HG03442 (cell line): ENCODE measurements around the gene TUB.

Experiments
- ATAC-seq: cut with Tn5 transposase; IDR thresholded peaks from one replicate; pipeline ENCODE4 v1.9.1; 2021; ENCODE audit warnings: mild to moderate bottlenecking, moderate library complexity; ENCODE audit not compliant: unreplicated experiment

The TUB gene

DNA sequence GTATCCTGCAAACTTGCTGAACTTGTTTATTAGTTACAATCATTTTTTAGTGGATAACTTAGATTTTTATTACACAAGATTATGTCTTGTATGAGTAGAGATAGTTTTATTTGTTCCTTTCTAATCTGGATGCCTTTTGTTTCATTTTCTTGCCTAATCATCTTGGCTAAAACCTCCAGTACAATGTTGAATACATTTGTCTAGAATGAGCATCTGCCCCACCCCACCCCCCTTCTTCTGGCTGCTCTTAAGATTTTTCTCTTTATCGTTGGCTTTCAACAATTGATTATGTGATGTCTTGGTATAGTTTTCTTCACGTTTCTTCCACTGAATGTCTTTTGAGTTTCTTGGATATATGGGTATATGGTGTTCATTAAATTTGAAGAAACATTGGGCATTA, 37.3 kb upstream of the TUB start:
- ATAC-seq = no peak

DNA sequence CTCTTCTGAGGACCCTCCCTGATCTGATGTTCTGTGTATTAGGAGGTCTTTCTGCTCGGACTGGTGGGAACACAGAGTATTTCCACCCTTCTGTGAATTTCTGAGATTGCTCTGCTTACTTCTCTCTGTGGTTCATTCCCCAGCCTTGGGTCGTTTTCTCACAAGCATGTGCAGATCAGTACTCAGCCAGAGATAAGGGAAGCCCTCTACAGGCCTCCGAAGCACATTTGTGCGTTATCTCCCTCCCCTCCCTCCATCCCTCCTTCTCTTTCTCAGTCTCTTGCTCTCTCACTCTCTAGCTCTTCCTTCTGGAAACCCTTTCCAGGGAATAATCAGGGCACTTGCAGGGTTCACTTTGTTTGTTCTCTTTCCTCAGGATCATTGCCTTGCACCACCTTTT, 35.2 kb upstream of the TUB start:
- ATAC-seq = no peak

DNA sequence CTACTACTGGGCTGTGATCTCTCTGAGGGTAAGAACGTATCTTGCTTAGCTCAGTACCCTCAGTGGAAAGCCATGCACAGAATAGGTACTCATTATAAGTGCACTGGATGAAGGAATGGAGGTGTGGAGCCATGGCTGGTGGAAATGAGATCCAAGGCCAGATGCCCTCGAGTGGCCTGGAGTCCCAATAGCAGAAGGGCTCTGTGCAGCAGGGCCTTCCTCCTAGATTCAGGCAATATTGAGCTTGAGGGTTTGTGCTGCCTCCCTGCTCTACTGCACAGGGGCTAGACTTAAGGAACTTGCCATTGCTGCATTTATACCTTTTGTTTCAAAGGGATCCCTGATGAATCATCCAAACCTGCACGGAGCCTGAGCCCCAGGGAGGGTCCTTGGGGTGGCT, 33.6 kb upstream of the TUB start:
- ATAC-seq = no peak

DNA sequence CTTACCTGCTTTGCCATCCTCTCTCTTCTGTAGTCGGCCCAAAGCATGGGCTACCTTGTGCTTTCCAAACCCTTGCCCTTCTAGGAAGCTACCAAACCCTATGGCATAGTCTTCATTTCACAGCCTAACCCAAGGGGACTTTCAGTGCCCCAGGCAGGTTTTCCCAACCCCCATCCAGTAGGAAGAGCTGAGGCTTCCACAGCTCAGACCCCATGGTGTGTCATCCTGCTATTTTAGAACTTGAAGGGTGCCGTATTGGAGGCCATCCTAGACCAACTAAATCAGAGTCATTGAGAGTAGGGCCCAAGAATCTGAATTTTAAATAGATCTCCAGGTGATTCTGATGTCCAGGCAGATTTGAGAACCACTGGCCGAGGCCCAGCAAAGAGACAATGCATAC, 31.9 kb upstream of the TUB start:
- ATAC-seq = no peak

DNA sequence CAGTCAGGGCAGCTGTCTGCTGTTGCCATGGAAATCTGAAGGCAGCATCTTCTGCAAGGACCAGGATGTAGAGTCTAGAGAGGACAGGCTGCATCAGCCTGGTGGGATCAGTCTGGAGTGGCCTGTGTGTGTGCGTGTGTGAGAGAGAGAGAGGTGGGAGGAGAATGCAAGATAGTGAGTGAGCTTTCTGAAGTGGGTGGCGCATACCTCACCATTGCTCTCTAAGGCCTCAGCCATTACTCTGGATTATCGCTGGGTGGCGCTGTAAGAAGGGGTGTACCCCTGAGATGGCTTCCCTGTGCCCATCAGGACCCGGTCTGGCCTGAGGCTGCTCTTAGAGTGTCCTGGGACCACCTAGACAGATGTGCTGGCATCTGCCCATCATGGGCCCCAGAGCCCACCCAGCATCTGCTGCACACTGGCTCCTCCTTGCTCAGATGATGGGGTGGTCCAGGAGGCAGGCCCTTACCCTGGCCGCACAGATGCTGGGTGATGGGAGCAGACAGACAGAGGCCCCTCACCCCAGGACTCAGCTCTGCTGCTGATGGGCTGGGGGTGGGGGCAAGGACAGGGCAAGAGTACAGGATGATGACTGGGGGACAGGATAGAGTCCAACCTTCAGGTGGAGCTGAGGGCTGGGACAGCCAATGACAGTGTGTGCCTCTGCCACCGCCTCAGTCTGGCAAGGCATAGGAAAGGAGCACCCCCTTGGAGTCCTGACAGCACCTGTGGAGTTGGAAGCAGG, 25.7 kb upstream of the TUB start:
- no peak for ATAC-seq

DNA sequence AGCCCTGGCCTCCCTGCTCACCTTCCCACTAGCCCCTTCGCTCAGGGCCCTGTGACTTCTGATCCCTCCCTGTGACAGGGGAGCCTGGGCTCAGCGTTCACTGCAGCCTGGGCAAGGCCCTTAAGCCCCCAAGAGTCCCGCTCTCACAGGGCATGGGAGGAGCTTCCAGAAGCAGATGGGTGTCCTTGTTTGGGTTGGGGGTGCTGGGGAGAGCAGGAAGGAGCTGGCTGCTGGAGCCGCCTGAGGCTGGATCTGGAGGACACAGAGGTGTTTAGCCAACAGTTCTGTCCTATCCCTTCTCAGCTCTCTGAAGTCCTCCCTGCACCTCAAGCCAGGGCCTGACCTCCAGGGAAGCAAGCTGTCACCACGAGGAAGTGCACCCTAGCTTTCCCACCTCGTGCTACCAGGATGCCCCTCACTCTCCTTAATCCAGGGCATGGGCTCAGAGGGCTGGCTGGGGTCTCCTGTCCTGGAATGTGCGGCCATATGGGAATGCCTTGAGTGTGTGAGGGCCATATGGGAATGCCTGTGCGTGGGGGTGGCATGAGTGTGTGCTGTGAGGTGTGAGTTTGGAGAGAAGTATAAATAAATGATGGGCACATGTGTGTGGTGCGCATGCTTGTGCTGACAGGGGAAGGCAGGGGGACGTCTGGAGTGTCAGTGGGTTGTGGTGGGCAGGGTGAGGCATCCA, 25.0 kb upstream of the TUB start:
- no peak for ATAC-seq

DNA sequence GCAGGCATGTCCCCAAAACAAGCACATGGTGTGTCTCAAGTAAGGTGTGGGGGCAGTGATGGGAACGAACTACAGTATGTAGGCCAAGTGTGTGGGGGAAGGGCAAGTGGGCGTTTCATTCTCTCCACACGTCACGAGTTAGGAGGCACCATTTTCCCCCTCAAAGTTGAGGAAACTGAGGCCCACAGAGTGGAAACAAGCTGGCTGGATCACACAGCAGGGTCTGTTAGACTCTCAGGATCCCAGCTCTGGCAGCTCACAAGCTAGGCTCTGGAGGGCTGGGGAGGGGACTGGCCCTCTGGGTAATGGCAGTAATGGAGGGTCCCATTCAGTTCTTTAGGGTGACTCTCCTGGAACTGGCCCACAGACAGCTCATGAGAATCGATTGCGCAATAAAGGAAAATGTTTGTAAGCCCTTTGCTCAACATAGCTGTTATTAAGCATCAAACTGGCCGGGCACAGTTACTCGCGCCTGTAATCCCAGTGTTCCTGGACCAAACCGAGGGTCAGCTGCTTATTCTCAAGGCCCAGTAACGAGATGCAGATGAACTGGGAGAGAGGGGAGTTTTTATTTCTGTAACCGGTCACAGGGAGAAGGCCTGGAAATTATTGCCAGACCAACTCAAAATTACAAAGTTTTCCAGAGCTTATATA, 24.1 kb upstream of the TUB start:
- no peak for ATAC-seq

DNA sequence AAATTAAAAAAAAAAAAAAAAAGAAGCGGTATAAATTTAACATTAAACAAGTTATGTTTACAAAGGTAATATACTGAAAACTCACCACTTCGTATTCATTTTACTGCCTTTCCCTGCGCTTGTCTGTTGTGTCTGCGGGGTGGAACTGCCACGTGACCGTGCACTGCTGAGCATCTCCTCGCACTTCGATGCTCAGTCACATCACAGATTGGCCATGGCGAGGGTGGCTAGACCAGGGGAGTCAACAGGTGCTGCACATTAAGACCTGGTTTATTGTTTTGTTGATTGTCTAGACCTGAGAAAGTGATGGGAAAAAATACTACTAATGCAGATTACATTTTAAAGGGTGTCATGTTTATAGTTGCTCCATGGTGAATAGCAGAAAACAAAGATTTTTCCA, 22.8 kb upstream of the TUB start:
- no peak for ATAC-seq

DNA sequence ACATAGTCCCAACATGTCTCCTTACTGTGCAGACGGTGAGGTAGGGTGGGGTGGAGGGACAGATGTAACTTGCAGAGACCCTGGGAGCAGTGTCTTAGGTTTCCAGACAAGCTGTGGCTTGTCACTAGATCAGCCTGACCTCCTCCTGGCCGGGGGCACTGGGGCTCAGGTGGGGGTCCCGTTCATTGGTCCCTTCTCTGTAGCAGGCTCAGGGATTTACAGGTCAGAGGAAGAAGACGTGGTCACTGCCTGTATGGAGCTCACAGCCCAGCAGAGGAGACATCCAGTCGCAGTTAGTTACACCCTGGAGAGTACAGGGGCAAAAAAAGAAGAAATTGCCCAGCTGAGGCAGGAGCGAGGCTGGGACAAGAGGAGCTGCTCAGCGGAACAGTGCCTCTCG, 22.0 kb upstream of the TUB start:
- no peak for ATAC-seq

DNA sequence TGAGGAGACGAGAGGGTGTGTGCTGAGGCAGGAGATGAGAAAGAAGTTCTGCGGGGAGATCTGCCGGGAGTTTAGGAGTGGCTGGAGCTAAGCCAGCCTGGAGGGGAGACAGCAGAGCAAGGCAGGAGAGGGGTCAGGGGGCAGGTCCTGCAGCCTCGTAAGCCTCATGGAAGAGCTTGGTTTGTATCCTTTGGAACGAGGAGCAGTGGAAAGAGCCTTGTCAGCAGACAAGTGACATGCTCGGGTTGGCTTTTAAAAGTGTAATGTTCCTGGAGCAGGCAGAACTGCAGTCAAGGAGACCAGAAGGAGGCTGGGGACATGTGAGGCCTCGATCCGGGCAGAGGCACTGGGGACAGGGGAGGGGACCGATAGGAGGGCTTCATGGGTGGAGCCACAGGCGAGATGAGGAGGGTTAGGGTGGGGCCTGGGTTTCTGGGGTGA, 21.4 kb upstream of the TUB start:
- ATAC-seq = no peak

DNA sequence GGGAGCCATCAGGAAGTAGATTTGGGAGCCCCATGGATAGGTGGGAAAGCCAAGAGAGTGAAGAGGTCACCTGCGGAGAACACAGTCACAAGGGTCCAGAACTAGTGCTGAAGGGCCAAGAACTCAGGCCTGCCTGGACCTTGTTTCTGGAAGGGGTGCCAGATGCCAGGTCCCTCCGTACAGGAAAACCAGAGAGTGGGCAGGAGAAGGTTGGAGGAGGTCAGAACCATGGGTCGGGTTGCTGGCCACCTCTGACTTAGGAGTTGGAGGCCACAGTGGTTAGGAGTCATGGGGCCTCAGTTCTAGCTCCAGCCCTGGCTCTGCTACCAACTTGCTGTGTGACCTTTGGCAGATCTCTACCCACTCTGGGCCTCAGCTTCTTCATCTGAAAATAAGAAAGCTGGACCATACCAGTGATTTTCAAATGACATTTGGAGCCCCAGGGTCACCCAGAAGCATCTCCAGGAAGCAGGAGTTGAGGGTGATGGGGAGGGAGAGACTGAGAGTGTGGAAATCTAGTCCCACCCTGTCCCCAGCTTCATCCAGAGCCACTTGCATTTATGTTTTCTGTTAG, 20.8 kb upstream of the TUB start:
- no peak for ATAC-seq

DNA sequence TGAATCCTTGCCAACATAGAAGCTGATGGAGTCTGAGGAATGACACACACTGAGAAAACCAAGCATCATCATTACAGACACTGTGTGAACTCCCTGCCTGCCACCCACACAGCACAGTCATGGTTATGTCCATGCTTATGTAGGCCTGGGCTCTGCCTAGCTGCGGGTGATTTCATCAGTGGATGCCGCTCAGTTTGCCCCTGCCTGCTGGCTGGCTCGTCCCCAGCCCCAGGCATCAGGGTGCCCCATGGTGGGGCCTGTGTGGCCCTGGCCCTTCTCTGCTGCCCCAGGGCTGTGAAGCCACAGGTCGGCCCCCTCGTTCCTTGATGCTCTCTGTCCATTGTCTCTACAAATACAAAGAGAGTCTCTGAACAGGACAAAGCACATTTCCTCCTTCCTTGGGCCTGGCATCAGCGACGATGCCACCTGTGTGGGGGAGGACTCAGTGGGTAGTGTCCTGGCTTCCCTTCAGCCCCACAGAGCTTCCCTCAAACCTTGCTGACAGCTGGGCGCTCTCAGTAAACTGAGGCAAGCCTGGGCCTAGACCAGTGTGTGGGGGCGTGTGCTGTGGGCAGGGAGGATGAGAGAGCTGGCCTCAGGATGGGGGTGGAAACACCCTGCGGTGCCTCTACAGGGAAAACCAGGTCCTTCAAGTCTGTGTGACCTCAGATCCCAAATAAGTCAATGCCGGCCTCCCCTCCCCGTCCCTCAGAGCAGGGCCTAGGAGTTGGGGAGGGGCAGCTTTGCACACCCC, 20.0 kb upstream of the TUB start:
- no peak for ATAC-seq

DNA sequence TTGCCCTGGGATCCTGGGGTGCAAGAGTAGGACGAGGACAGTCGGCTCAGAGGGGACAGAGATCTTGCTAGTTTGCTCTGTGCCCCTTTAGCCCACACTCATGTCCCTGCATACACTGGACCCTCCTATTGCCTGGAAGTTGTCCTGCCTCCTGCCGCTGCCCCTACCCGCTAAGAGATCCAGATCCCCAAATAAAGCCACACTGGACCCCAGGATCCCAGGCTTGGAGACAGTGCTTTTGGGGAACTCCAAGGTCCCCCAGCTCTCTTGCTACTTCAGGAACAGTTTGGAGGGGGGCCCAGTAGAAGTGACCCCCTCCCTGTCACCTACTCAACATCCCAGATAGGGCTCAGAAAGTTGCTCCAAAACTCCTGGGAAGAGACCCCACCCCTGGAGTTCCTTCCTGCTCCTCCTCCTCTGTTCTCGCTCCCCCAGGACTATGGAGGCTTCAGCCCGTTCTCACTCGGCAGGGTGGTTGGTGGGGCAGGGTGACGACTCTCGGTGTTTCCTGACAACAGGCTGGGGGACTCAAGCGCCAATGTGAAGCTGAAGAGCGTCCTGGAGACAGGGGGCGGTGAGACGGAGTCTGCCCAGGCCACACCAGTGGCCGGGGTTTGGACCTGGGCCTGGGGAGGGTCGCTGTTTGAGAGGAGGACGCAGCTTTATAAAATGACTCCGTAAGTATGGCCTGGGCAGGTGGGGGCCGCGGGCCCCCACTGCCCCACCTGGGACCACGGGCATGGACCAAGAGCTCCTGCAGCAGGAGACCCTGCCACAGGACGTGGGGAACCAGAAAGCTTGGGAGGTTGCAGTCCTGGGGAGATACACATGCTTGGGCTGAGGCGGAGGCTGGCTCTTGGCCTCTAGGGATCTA, 19.2 kb upstream of the TUB start:
- no peak for ATAC-seq

DNA sequence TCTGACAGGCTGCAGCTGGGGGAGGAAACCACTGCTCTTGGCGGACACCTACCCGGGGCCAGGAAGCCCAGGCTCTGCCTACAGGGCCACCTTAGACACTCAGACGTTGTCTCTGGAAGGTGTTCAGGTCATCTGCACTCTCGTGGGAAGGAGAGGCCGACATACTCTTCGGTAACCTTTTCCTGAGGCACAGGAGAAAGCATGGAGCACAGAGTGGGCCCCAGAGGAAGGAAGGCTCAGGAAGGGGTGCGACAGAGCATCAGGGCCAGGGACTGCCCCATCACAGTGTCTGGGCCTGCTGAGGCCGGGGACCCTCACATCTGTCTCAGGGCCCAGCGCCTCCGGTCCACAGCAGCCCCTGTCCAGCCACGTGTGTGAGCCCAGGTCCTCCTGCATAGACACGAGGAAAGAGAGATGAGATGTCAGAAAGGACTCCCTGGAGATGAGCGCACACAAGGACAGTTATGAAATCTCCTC, 18.2 kb upstream of the TUB start:
- ATAC-seq = no peak

DNA sequence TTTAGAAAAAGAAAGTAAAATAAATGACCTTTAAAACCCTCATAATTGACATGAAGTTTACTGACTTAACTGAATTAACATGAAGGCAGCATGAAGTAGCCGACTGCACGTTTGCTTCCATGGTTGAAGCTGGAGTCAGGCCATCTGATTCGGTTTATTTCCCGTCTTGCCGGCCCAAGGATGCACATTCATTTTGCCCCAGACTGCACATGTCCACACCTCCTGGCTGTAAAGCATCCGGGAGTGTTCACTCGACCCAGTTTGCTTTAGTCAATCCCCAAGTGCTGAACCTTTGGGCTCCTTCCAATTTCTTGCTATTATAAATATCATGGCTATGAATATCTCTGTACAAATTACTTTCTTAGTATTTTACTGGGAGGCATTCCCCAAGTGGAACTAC, 17.7 kb upstream of the TUB start:
- ATAC-seq = no peak

DNA sequence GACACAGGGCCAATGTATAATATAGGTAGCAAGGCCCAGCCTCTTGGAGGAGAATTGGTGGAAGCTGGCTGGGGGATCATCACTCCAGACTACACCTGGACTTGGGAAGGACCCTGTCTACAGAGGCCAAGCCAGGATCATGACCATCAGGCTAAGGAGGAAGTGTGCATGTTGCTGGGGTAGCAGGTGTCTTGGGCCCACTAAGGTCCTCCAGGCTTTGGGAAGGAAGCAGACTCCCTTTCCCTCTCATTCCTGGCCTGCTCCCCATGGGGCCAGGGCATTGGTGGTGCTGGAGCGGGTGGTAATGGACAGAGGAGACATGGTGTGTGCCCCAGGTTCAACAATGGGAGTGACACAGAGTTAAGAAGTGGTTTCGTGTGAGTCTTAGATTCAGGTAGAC, 16.0 kb upstream of the TUB start:
- no peak for ATAC-seq

DNA sequence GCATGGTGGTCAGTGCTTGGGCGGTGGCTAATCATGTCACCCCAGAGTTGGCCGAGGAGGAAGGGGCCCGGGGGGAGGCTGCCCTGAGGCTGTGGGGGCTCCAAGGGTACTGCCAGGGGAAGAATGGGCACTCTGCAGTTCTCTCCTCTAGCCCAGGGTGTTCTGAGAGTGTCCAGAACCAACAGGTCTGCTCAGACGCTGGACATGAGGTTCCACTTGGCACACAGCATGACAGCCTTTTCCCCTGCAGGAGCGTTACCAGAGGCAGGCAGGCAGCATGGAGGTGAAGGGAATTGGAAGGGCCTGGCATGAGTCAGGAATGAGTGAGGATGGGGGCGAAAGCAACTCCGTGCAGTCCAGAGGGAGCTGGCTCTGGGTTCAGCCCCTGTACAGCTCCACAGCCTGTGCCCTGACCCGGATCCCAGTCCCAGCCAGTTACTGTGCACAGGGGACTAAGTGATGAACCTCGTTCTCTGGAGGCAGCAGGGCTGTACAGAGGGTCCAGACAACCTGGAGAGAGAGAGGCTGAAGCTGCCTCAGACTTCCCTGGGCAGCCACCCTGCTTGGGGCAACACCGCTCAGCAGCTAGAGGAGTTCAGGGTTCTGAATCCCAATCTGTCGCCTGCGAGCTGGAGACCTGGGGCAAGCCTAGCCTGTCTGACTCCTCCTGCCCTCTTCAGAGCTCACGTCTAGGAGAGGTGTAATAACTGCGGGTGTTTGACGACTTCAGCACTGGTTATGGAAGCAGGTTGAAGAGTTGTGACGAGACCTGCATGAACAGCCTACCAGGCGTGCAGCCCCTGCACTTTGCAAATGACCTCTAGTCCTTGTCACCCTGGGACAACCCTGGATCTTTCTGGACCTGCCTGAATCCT, 14.7 kb upstream of the TUB start:
- ATAC-seq = no peak

DNA sequence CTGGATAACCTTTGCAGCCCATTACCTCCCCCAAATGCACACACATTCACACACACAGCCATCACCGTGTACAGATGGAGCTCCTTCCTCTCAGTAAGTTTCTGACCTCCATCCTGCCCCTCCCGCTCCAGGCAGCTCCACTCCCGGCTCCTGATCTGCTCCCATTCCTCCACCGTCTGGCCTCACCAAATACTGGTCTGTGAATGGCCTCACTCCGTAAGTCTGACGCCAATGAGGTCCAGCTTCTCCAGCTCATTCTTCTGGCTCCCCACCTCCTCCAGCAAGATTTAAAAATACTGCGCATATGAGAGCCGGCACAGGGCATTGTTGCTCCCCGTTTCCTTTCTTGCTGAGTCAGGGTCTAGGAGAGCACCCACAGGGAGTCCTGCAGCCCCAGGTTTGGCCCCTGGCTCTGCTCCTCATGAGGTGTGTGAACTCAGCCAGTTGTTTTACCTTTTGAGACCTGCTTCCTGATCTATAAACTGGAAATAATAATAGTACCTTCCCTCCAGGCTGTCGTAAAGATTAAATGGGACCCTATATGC, 14.0 kb upstream of the TUB start:
- ATAC-seq = no peak

DNA sequence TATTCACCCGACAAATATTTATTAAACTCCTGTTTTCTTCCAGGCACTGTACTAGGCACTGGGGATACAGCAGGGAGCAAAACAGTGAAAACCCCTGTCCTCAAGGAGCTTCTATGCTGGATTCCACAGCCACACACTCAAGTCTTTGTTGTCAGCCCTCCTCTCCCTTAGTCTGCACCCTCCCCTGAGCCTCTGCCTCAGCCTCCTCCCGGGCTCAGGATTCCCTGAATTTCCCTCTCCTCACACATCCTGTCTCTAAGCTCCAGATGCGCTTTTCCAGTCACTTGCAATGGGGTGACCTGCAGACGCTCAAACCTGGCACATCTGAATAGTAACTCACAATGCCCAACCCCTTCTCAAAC, 13.5 kb upstream of the TUB start:
- ATAC-seq = no peak
